HL-60 (cell line): Measurements from ENCODE around the gene SESN2.

Experiments used
- POLR2AphosphoS5 ChIP-seq: IDR thresholded peaks from 2 replicates; pipeline ENCODE4 v1.6.1; 2012; ENCODE audit warnings: low read depth
- TF ChIP-seq, protein P1 (sequence below): IDR thresholded peaks from one replicate; pipeline ENCODE4 v1.5.1; 2011; ENCODE audit warnings: low read length, control low read depth, inconsistent platforms; ENCODE audit not compliant: insufficient read depth
- TF ChIP-seq, protein P2 (sequence below): IDR thresholded peaks from 2 replicates; pipeline ENCODE4 v1.6.1; 2012; ENCODE audit warnings: low read depth; ENCODE audit not compliant: insufficient replicate concordance

DNA sequence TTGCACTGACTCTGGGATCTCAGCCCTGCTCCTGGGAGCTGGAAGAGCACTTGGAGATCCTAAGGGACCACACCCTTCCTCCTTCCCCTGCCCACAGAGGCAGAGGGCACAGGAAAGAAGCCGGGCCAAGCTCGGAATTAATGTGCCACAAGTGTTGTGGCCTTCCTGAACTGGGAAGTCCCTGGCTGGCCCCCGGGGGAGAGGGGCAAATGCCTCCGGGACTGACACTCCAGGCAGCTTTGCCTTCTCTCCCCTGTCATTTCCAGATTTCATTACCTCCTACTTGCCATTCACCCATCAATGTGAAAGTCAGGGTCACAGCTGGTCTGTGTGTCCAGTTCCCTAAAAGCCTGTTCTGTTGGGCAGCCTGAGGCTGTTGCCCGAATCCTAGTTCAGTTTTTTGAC, 21.7 kb downstream of the SESN2 start:
- no peak for TF ChIP-seq POLR2AphosphoS5
- TF ChIP-seq, protein P1, sequence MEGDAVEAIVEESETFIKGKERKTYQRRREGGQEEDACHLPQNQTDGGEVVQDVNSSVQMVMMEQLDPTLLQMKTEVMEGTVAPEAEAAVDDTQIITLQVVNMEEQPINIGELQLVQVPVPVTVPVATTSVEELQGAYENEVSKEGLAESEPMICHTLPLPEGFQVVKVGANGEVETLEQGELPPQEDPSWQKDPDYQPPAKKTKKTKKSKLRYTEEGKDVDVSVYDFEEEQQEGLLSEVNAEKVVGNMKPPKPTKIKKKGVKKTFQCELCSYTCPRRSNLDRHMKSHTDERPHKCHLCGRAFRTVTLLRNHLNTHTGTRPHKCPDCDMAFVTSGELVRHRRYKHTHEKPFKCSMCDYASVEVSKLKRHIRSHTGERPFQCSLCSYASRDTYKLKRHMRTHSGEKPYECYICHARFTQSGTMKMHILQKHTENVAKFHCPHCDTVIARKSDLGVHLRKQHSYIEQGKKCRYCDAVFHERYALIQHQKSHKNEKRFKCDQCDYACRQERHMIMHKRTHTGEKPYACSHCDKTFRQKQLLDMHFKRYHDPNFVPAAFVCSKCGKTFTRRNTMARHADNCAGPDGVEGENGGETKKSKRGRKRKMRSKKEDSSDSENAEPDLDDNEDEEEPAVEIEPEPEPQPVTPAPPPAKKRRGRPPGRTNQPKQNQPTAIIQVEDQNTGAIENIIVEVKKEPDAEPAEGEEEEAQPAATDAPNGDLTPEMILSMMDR, result no peak
- TF ChIP-seq, protein P2, sequence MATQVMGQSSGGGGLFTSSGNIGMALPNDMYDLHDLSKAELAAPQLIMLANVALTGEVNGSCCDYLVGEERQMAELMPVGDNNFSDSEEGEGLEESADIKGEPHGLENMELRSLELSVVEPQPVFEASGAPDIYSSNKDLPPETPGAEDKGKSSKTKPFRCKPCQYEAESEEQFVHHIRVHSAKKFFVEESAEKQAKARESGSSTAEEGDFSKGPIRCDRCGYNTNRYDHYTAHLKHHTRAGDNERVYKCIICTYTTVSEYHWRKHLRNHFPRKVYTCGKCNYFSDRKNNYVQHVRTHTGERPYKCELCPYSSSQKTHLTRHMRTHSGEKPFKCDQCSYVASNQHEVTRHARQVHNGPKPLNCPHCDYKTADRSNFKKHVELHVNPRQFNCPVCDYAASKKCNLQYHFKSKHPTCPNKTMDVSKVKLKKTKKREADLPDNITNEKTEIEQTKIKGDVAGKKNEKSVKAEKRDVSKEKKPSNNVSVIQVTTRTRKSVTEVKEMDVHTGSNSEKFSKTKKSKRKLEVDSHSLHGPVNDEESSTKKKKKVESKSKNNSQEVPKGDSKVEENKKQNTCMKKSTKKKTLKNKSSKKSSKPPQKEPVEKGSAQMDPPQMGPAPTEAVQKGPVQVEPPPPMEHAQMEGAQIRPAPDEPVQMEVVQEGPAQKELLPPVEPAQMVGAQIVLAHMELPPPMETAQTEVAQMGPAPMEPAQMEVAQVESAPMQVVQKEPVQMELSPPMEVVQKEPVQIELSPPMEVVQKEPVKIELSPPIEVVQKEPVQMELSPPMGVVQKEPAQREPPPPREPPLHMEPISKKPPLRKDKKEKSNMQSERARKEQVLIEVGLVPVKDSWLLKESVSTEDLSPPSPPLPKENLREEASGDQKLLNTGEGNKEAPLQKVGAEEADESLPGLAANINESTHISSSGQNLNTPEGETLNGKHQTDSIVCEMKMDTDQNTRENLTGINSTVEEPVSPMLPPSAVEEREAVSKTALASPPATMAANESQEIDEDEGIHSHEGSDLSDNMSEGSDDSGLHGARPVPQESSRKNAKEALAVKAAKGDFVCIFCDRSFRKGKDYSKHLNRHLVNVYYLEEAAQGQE, result no peak
